NCI-H1048 (cell line): ENCODE results near the gene EPG5.

Source experiments
- DNase-seq: peaks from one replicate; lab custom pipeline; 2025; lab: John Stamatoyannopoulos, UW

EPG5 gene

DNA sequence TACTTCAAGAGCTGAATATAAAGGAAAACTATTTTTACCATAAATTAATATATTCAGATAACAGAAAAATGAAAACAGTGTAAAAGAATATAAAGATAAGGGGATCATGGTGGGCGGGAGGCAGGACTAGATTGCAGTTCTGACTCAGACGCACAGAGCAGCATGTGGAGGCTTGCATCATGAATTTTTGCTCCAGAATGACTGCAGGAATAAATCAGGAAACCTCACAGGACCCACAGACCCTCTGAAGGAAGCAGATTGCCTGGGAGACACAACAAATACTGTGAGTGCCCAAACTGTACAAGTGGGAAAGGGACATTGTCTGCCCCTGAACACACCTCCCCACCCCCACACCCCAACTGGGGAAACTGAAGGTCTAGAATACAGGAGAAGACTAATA is 160.9 kb downstream of the EPG5 start:
- DNase-seq = no peak

DNA sequence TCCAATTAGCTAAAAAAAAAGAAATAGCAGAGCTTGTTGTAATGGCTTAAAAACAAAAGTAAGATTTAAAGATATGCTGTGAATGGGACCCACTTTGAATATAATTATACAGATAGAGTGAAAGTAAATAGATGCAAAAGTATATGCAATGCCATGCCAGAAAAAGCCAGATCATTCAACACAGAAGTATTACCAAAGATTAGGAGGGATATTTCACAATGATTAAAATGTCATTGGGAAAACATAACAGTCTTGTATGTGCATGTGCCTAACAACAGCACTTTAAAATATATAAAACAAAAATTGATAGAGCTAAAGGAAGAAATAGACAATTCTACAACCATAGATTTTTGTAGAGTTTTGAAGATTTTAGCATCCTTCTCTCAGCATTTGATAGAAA is 161.6 kb downstream of the EPG5 start:
- no peak for DNase-seq

DNA sequence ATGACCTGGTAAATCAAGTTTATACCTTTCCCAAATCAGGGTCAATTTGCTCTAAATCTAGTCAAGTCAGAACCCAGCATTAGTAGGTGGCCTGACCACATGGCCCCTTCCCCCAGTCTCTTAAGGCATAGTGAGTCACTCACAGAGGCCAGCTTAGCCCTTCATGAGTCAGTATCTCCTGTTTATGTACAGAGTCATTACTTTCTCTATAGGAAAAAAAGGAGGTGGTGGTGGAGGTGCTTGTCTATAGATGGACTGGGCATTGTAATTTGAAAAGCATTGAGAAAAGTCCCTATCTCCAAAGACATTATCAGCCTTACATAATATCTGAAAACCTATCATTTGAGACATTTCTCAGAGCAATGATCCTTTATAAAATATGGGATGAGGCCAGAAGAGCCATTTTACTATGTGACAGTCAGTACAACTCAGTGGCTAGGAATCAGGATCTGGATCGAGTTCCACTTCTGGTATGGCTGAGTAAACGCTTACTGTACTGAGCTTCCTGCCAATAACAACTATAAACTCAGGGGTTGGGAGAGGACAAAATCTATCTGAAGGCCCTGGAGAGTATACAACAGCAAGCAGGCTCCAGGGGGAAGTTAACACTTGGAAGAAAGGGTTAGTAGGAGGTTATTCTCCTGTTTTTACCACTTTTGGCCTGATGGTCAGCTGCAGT is 164.2 kb downstream of the EPG5 start:
- no peak for DNase-seq

DNA sequence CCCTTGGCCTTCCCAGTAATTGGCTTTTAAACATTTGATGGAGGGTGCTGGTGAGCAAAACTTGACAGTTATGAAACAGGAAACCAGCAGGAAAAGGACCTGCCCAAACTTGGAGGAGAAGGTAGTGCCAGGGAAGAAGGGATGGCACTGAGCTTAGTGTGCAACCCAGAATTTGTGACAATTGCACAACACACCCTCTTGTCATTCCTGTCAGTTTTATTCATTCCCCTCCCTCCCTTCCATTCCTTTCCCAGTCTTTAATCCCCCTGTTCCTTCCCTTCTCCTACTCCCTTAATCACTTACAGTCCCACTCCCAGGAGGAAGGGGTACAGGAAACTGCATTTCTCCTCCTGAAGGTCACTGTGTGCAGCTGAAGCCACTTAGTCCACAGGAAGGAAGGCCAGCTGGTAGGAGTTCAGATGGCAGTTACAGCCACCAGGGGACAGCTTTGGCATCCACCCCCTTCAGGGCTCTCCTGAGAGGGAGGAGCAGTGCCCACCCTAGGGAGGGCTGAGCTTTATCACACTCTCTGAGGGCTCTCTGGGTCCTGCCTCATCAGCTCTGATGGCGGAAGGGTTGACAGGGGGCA is 165.6 kb downstream of the EPG5 start:
- no peak for DNase-seq
